ENCODE data around the gene SUCLG2. TPM values are rescaled to one million over a fixed set of nuclear protein-coding genes. Genes with fewer than 3 reads are reported as not detected.

The SUCLG2 gene
- total RNA-seq, 1 experiment from 2014 or later, result 53.5 TPM

DNA sequence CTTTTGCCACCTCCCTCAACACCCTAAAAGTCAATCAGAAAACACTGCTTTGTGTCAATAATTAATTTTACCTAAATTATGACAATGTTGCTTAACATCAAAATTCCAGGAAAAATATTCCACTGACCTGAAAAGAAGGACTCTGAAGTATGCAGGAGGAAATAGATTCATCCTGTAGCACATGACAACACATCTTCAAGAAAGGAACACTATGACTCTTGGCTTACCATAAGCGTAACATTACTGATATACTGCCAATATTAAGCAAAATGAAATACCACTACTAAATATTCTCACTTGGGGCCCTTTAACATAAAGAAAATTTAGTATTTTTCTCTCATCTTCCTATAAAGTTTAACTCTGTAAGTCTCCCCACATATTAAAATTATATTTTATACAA lies 9.6 kb downstream of the SUCLG2 start:
- H3K27ac Mint-ChIP-seq (ENCODE audit: unreplicated experiment), result no peak overlapping the region
- no peak for DNase-seq
- H3K4me1 Mint-ChIP-seq (ENCODE audit: low read depth, unreplicated experiment), result peaks cover 30% of the 10 kb centered on the region
- ChIA-PET CTCF (no interaction called here), POLR2A (no interaction called here)
- BruUV-seq (replicated peaks), result no TSS peak
- H3K9me3 ChIP-seq, result no peaks in the 10 kb centered on the region
- no peaks in the 10 kb centered on the region for H3K9me3 Mint-ChIP-seq (ENCODE audit: unreplicated experiment)
- no peaks in the 10 kb centered on the region for H3K36me3 ChIP-seq (ENCODE audit: control insufficient read depth, insufficient read depth, low read length)
- peaks cover 33% of the 10 kb centered on the region for H3K4me1 ChIP-seq
- intact Hi-C loops (cut with micrococcal nuclease; ENCODE audit: unreplicated experiment), result no loop called here
- H3K27me3 ChIP-seq (replicated peaks; ENCODE audit: control insufficient read depth, insufficient read depth, low read length), result no peaks in the 10 kb centered on the region
- H3K36me3 Mint-ChIP-seq (ENCODE audit: insufficient read depth, unreplicated experiment), result peaks cover 11% of the 10 kb centered on the region
- no peak overlapping the region for H3K4me3 Mint-ChIP-seq (ENCODE audit: unreplicated experiment)
- no peak overlapping the region for H3K4me3 ChIP-seq (ENCODE audit: low read depth, low read length)
- no peaks in the 10 kb centered on the region for H3K27me3 Mint-ChIP-seq (ENCODE audit: insufficient read depth, unreplicated experiment)
- TF ChIP-seq, protein P1, sequence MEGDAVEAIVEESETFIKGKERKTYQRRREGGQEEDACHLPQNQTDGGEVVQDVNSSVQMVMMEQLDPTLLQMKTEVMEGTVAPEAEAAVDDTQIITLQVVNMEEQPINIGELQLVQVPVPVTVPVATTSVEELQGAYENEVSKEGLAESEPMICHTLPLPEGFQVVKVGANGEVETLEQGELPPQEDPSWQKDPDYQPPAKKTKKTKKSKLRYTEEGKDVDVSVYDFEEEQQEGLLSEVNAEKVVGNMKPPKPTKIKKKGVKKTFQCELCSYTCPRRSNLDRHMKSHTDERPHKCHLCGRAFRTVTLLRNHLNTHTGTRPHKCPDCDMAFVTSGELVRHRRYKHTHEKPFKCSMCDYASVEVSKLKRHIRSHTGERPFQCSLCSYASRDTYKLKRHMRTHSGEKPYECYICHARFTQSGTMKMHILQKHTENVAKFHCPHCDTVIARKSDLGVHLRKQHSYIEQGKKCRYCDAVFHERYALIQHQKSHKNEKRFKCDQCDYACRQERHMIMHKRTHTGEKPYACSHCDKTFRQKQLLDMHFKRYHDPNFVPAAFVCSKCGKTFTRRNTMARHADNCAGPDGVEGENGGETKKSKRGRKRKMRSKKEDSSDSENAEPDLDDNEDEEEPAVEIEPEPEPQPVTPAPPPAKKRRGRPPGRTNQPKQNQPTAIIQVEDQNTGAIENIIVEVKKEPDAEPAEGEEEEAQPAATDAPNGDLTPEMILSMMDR (IDR thresholded peaks at IDR 0.05; ENCODE audit: insufficient read depth in 1 of 2, low read depth in 1 of 2, low read length in 1 of 2, severe bottlenecking in 1 of 2, unreplicated experiment in 1 of 2), result no peak

DNA sequence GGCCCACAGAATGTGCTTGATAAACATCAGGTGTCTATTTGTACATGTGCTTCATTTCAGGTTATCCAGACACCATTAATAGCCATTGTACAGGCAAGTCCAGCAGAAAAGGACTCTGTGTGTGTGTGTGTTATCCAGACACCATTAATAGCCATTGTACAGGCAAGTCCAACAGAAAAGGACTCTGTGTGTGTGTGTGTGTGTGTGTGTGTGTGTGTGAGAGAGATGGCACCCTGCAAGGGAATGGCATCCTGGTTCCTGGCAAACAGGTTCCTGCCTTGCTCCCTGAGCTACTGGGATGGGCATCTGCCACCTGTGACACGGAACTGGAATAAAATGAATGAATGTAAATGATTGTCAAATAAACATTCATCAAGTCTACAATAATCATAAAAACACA lies 11.7 kb downstream of the SUCLG2 start:
- TF ChIP-seq, protein P1 (IDR thresholded peaks at IDR 0.05; ENCODE audit: insufficient read depth in 1 of 2, low read depth in 1 of 2, low read length in 1 of 2, severe bottlenecking in 1 of 2, unreplicated experiment in 1 of 2), result no peak

DNA sequence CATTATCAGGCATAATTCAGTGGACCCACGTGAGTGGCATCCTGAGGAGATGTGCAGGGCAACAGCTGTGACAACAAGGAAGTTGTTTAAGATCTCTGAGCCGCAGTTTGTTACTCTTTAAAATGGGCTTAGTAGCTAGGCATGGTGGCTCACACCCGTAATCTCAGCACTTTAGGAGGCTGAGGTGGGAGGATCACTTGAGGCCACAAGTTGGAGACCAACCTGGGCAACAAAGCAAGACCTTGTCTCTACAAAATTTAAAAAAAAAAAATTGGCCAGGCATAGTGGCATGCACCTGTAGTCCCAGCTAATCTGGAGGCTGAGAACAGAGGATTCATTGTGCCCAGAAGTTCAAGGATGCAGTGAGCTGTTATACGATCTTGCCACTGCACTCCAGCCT lies 12.2 kb downstream of the SUCLG2 start:
- BruUV-seq (replicated peaks), result no TSS peak
- Histone ChIP-seq H3K36me3 (ENCODE audit: control insufficient read depth, insufficient read depth, low read length) (no peaks in the 10 kb centered on the region), H3K9me3 (no peaks in the 10 kb centered on the region), H3K4me1 (peaks cover 6% of the 10 kb centered on the region), H3K4me3 (ENCODE audit: low read depth, low read length) (no peak overlapping the region), H3K27me3 (replicated peaks; ENCODE audit: control insufficient read depth, insufficient read depth, low read length) (no peaks in the 10 kb centered on the region)
- POLR2A ChIA-PET, result no interaction called here
- CTCF ChIA-PET, result no interaction called here
- Mint-ChIP-seq H3K27me3 (ENCODE audit: insufficient read depth, unreplicated experiment) (no peaks in the 10 kb centered on the region), H3K4me1 (ENCODE audit: low read depth, unreplicated experiment) (peaks cover 12% of the 10 kb centered on the region), H3K27ac (ENCODE audit: unreplicated experiment) (no peak overlapping the region), H3K36me3 (ENCODE audit: insufficient read depth, unreplicated experiment) (peaks cover 1% of the 10 kb centered on the region), H3K4me3 (ENCODE audit: unreplicated experiment) (no peak overlapping the region), H3K9me3 (ENCODE audit: unreplicated experiment) (no peaks in the 10 kb centered on the region)
- DNase-seq, result no peak
- intact Hi-C loops (cut with micrococcal nuclease; ENCODE audit: unreplicated experiment), result no loop called here
- TF ChIP-seq, protein P1 (IDR thresholded peaks at IDR 0.05; ENCODE audit: insufficient read depth in 1 of 2, low read depth in 1 of 2, low read length in 1 of 2, severe bottlenecking in 1 of 2, unreplicated experiment in 1 of 2), result no peak

More for the DNA sequence above, 11.7 kb downstream of the SUCLG2 start:
- Mint-ChIP-seq H3K9me3 (ENCODE audit: unreplicated experiment) (no peaks in the 10 kb centered on the region), H3K4me1 (ENCODE audit: low read depth, unreplicated experiment) (peaks cover 12% of the 10 kb centered on the region), H3K36me3 (ENCODE audit: insufficient read depth, unreplicated experiment) (peaks cover 6% of the 10 kb centered on the region), H3K4me3 (ENCODE audit: unreplicated experiment) (no peak overlapping the region), H3K27me3 (ENCODE audit: insufficient read depth, unreplicated experiment) (no peaks in the 10 kb centered on the region), H3K27ac (ENCODE audit: unreplicated experiment) (no peak overlapping the region)
- ChIA-PET POLR2A (no interaction called here), CTCF (no interaction called here)
- BruUV-seq (replicated peaks), result no TSS peak
- Histone ChIP-seq H3K4me1 (peaks cover 12% of the 10 kb centered on the region), H3K36me3 (ENCODE audit: control insufficient read depth, insufficient read depth, low read length) (no peaks in the 10 kb centered on the region), H3K4me3 (ENCODE audit: low read depth, low read length) (no peak overlapping the region), H3K27me3 (replicated peaks; ENCODE audit: control insufficient read depth, insufficient read depth, low read length) (no peaks in the 10 kb centered on the region), H3K9me3 (no peaks in the 10 kb centered on the region)
- DNase-seq, result no peak
- intact Hi-C loops (cut with micrococcal nuclease; ENCODE audit: unreplicated experiment), result no loop called here

Data from Caco-2 (cell line).